WTC11 (cell line): ENCODE measurements around the gene TNFRSF1B. TPM values are rescaled to one million over a fixed set of nuclear protein-coding genes. Genes with fewer than 3 reads are reported as not detected.

Source experiments
- ATAC-seq: fragments of 200-7000 bp; cut with Tn5 transposase; 2 replicates; pipeline ENCODE4 v1.10.0; 2021; ENCODE audit warnings: mild to moderate bottlenecking, moderate library complexity
- CTCF ChIA-PET: fragments of 300-600 bp; sonication (Branson Sonifier 250); formaldehyde crosslinking; loops from one replicate; lab custom pipeline; 2021; ENCODE audit warnings: antibody characterized with exemption; lab: Charles Lee
- POLR2A ChIA-PET: fragments of 350-600 bp; sonication (Branson Sonifier 250); formaldehyde crosslinking; loops from one replicate; lab custom pipeline; 2021; ENCODE audit warnings: antibody characterized with exemption; lab: Charles Lee
- DNase-seq: peaks from one replicate; pipeline ENCODE4 v3.0.0; 2021; ENCODE audit warnings: low spot score
- H3K27ac Mint-ChIP-seq: 2 replicates; pipeline ENCODE4 v1.8.0; 2021; ENCODE audit warnings: mixed read lengths
- H3K27me3 Mint-ChIP-seq: 2 replicates; pipeline ENCODE4 v1.8.0; 2021; ENCODE audit warnings: low read depth, mild to moderate bottlenecking, moderate library complexity, mixed read lengths
- H3K36me3 Mint-ChIP-seq: 2 replicates; pipeline ENCODE4 v1.8.0; 2021; ENCODE audit warnings: mixed read lengths
- H3K4me1 Mint-ChIP-seq: 2 replicates; pipeline ENCODE4 v1.8.0; 2022; ENCODE audit warnings: mixed read lengths
- H3K4me3 Mint-ChIP-seq: 2 replicates; pipeline ENCODE4 v1.8.0; 2021; ENCODE audit warnings: mild to moderate bottlenecking, moderate library complexity, mixed read lengths
- H3K9me3 Mint-ChIP-seq: 2 replicates; pipeline ENCODE4 v1.8.0; 2021; ENCODE audit warnings: mixed read lengths
- AFF4 ChIP-seq: sonication (generic); formaldehyde crosslinking; IDR thresholded peaks from 2 replicates; pipeline ENCODE4 v1.8.1; 2023; ENCODE audit warnings: mild to moderate bottlenecking, missing genetic modification reagents, borderline replicate concordance
- CBFB ChIP-seq: sonication (generic); formaldehyde crosslinking; IDR thresholded peaks from 2 replicates; pipeline ENCODE4 v1.8.1; 2022; ENCODE audit warnings: mild to moderate bottlenecking, low read depth, missing genetic modification reagents
- E2F5 ChIP-seq: sonication (generic); formaldehyde crosslinking; IDR thresholded peaks from 2 replicates; pipeline ENCODE4 v1.8.1; 2022; ENCODE audit warnings: mild to moderate bottlenecking, moderate library complexity, missing genetic modification reagents
- GTF2I ChIP-seq: fragments of 250-450 bp; sonication (Bioruptor Pico); conservative IDR thresholded peaks from 2 replicates; pipeline ENCODE4 v1.4.0; 2021; ENCODE audit warnings: mild to moderate bottlenecking
- KAT7 ChIP-seq: sonication (generic); formaldehyde crosslinking; IDR thresholded peaks from 2 replicates; pipeline ENCODE4 v1.8.1; 2023; ENCODE audit warnings: missing genetic modification reagents, mild to moderate bottlenecking, borderline replicate concordance
- MXD4 ChIP-seq: fragments of 250-450 bp; sonication (Bioruptor Pico); IDR thresholded peaks from 2 replicates; pipeline ENCODE4 v1.8.0; 2021; ENCODE audit warnings: mild to moderate bottlenecking, moderate library complexity, borderline replicate concordance
- NFATC4 ChIP-seq: fragments of 250-450 bp; sonication (Bioruptor Pico); IDR thresholded peaks from 2 replicates; pipeline ENCODE4 v1.9.0; 2021; ENCODE audit warnings: mild to moderate bottlenecking
- NFE2L1 ChIP-seq: sonication (generic); formaldehyde crosslinking; IDR thresholded peaks from 2 replicates; pipeline ENCODE4 v1.8.1; 2023; ENCODE audit warnings: missing genetic modification reagents
- TEAD1 ChIP-seq: sonication (generic); formaldehyde crosslinking; IDR thresholded peaks from 2 replicates; pipeline ENCODE4 v1.8.0; 2022; ENCODE audit warnings: mild to moderate bottlenecking, missing genetic modification reagents
- ZNF138 ChIP-seq: sonication (generic); formaldehyde crosslinking; conservative IDR thresholded peaks from 2 replicates; pipeline ENCODE4 v1.8.1; 2022; ENCODE audit warnings: mild to moderate bottlenecking, moderate library complexity, missing genetic modification reagents
- ZNF232 ChIP-seq: sonication (generic); formaldehyde crosslinking; IDR thresholded peaks from 2 replicates; pipeline ENCODE4 v1.8.0; 2022; ENCODE audit warnings: mild to moderate bottlenecking, missing genetic modification reagents
- total RNA-seq: library from RNA; stranded (reverse); gene quantifications from 3 replicates; pipeline ENCODE4 v1.2.3, GENCODE V29; 2021
- TF ChIP-seq, protein P1 (sequence below): sonication (generic); formaldehyde crosslinking; IDR thresholded peaks from 2 replicates; pipeline ENCODE4 v1.8.1; 2022; ENCODE audit warnings: missing genetic modification reagents, borderline replicate concordance
- TF ChIP-seq, protein P2 (sequence below): sonication (generic); formaldehyde crosslinking; IDR thresholded peaks from 2 replicates; pipeline ENCODE4 v1.8.0; 2023; ENCODE audit warnings: missing genetic modification reagents, mild to moderate bottlenecking, borderline replicate concordance
- TF ChIP-seq, protein P3 (sequence below): sonication (generic); formaldehyde crosslinking; conservative IDR thresholded peaks from 2 replicates; pipeline ENCODE4 v1.8.1; 2023; ENCODE audit warnings: mild to moderate bottlenecking, low read depth, missing genetic modification reagents, moderate library complexity

TNFRSF1B gene
- total RNA-seq, 1 experiment from 2014 or later, result 2.7 TPM

GRCh38 chr1:12166834-12167492, at the start of gene TNFRSF1B (continued):
- peak; percentile 94 for TF ChIP-seq E2F5

- H3K4me1 Mint-ChIP-seq, result peaks cover 3% of the 10 kb centered on the region; the same call in 1 of the 2 replicates
- no peak overlapping the region for H3K4me3 Mint-ChIP-seq
- CTCF ChIA-PET, result interaction anchor here (0.6 to 9.4 kb wide), 4 partner anchors 15 to 261 kb away, joined by 3 to 325 read pairs (median 4); no protein-coding TSS in a partner anchor
- TF ChIP-seq TEAD1 (CRISPR knock-in tag), result no peak
- TF ChIP-seq, protein P1, sequence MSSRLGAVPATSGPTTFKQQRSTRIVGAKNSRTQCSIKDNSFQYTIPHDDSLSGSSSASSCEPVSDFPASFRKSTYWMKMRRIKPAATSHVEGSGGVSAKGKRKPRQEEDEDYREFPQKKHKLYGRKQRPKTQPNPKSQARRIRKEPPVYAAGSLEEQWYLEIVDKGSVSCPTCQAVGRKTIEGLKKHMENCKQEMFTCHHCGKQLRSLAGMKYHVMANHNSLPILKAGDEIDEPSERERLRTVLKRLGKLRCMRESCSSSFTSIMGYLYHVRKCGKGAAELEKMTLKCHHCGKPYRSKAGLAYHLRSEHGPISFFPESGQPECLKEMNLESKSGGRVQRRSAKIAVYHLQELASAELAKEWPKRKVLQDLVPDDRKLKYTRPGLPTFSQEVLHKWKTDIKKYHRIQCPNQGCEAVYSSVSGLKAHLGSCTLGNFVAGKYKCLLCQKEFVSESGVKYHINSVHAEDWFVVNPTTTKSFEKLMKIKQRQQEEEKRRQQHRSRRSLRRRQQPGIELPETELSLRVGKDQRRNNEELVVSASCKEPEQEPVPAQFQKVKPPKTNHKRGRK (CRISPR knock-in tag), result no peak
- TF ChIP-seq ZNF138 (CRISPR knock-in tag), result no peak
- TF ChIP-seq, protein P2, sequence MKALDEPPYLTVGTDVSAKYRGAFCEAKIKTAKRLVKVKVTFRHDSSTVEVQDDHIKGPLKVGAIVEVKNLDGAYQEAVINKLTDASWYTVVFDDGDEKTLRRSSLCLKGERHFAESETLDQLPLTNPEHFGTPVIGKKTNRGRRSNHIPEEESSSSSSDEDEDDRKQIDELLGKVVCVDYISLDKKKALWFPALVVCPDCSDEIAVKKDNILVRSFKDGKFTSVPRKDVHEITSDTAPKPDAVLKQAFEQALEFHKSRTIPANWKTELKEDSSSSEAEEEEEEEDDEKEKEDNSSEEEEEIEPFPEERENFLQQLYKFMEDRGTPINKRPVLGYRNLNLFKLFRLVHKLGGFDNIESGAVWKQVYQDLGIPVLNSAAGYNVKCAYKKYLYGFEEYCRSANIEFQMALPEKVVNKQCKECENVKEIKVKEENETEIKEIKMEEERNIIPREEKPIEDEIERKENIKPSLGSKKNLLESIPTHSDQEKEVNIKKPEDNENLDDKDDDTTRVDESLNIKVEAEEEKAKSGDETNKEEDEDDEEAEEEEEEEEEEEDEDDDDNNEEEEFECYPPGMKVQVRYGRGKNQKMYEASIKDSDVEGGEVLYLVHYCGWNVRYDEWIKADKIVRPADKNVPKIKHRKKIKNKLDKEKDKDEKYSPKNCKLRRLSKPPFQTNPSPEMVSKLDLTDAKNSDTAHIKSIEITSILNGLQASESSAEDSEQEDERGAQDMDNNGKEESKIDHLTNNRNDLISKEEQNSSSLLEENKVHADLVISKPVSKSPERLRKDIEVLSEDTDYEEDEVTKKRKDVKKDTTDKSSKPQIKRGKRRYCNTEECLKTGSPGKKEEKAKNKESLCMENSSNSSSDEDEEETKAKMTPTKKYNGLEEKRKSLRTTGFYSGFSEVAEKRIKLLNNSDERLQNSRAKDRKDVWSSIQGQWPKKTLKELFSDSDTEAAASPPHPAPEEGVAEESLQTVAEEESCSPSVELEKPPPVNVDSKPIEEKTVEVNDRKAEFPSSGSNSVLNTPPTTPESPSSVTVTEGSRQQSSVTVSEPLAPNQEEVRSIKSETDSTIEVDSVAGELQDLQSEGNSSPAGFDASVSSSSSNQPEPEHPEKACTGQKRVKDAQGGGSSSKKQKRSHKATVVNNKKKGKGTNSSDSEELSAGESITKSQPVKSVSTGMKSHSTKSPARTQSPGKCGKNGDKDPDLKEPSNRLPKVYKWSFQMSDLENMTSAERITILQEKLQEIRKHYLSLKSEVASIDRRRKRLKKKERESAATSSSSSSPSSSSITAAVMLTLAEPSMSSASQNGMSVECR (CRISPR knock-in tag), result no peak
- TF ChIP-seq GTF2I, result no peak
- TF ChIP-seq MXD4 (CRISPR knock-in tag), result no peak
- TF ChIP-seq KAT7 (CRISPR knock-in tag), result no peak
- H3K27ac Mint-ChIP-seq, result no peak overlapping the region
- H3K9me3 Mint-ChIP-seq, result no peaks in the 10 kb centered on the region
- peaks cover 34% of the 10 kb centered on the region for H3K36me3 Mint-ChIP-seq
- H3K27me3 Mint-ChIP-seq, result no peaks in the 10 kb centered on the region
- ATAC-seq, result no peak
- no peak for DNase-seq
- POLR2A ChIA-PET, result no interaction called here
Measured at GRCh38 chr1:12121212-12122003, 45.4 kb upstream of the TNFRSF1B start.

- Mint-ChIP-seq H3K27ac (no peak overlapping the region), H3K4me3 (no peak overlapping the region), H3K9me3 (no peaks in the 10 kb centered on the region), H3K27me3 (no peaks in the 10 kb centered on the region), H3K36me3 (peaks cover 22% of the 10 kb centered on the region), H3K4me1 (peaks cover 3% of the 10 kb centered on the region; the same call in 1 of the 2 replicates)
- POLR2A ChIA-PET, result no interaction called here
- no peak for ATAC-seq
- CTCF ChIA-PET, result interaction anchor here (0.6 to 9.4 kb wide), 6 partner anchors 12 to 1461 kb away, joined by 3 to 325 read pairs (median 9); partner anchors contain the start of gene TNFRSF1B
- DNase-seq, result no peak
- TF ChIP-seq ZNF232 (no peak), KAT7 (CRISPR knock-in tag) (no peak), MXD4 (CRISPR knock-in tag) (no peak), CBFB (CRISPR knock-in tag) (no peak), NFE2L1 (no peak), NFATC4 (CRISPR knock-in tag) (no peak), AFF4 (CRISPR knock-in tag) (no peak)
- TF ChIP-seq, protein P3, sequence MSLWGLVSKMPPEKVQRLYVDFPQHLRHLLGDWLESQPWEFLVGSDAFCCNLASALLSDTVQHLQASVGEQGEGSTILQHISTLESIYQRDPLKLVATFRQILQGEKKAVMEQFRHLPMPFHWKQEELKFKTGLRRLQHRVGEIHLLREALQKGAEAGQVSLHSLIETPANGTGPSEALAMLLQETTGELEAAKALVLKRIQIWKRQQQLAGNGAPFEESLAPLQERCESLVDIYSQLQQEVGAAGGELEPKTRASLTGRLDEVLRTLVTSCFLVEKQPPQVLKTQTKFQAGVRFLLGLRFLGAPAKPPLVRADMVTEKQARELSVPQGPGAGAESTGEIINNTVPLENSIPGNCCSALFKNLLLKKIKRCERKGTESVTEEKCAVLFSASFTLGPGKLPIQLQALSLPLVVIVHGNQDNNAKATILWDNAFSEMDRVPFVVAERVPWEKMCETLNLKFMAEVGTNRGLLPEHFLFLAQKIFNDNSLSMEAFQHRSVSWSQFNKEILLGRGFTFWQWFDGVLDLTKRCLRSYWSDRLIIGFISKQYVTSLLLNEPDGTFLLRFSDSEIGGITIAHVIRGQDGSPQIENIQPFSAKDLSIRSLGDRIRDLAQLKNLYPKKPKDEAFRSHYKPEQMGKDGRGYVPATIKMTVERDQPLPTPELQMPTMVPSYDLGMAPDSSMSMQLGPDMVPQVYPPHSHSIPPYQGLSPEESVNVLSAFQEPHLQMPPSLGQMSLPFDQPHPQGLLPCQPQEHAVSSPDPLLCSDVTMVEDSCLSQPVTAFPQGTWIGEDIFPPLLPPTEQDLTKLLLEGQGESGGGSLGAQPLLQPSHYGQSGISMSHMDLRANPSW (CRISPR knock-in tag), result no peak
Measured at GRCh38 chr1:12123172-12123571, 43.6 kb upstream of the TNFRSF1B start.
